SK-N-SH (cell line): ENCODE results near the gene SLC6A16.
"Not testable (repeated sequence)": the region's sequence is repeated elsewhere in the genome, so short reads cannot be mapped to it uniquely, and the experiment has no call there.

ENCODE experiments used
- CTCF ChIP-seq: fragments of 200-600 bp; sonication (generic); IDR thresholded peaks from 2 replicates; pipeline ENCODE4 v1.6.1; 2017; ENCODE audit warnings: antibody characterized with exemption, mild to moderate bottlenecking, moderate library complexity
- ELF1 ChIP-seq: IDR thresholded peaks from 2 replicates; pipeline ENCODE4 v1.4.0; 2012
- EZH2phosphoT487 ChIP-seq: fragments of 200-600 bp; sonication (generic); IDR thresholded peaks from 2 replicates; pipeline ENCODE4 v1.6.1; 2017; ENCODE audit warnings: low read depth, mixed run types, mild to moderate bottlenecking, antibody characterized with exemption, moderate library complexity, borderline replicate concordance
- NFIC ChIP-seq: IDR thresholded peaks from 2 replicates; pipeline ENCODE4 v1.4.0; 2012; ENCODE audit warnings: borderline replicate concordance
- POLR2AphosphoS5 ChIP-seq: IDR thresholded peaks from 2 replicates; pipeline ENCODE4 v1.6.1; 2012; ENCODE audit warnings: low read depth, low read length
- RAD21 ChIP-seq: IDR thresholded peaks from 2 replicates; pipeline ENCODE4 v1.6.1; 2012; ENCODE audit warnings: mild to moderate bottlenecking, low read length
- TAF1 ChIP-seq: IDR thresholded peaks from 2 replicates; pipeline ENCODE4 v1.6.1; 2012; ENCODE audit warnings: low read depth, mild to moderate bottlenecking, low read length, moderate library complexity, borderline replicate concordance
- USF2 ChIP-seq: fragments of 150-350 bp; IDR thresholded peaks from 2 replicates; pipeline ENCODE4 v1.6.1; 2017; ENCODE audit warnings: antibody characterized with exemption, low read length, low read depth, borderline replicate concordance

- not testable (repeated sequence) for TF ChIP-seq NFIC, EZH2phosphoT487, ELF1, USF2, RAD21, CTCF, TAF1, POLR2AphosphoS5
Observed at GRCh38 chr19:49288205-49288604, 36.8 kb downstream of the SLC6A16 start.
